Cortex of kidney (tissue), 1 donor: ENCODE results near the gene ENKUR.
"Not testable (repeated sequence)": the region's sequence is repeated elsewhere in the genome, so short reads cannot be mapped to it uniquely, and the experiment has no call there.

ENCODE experiments used
- DNase-seq: peaks from one replicate; lab custom pipeline; 2025; lab: John Stamatoyannopoulos, UW

Gene ENKUR

DNA sequence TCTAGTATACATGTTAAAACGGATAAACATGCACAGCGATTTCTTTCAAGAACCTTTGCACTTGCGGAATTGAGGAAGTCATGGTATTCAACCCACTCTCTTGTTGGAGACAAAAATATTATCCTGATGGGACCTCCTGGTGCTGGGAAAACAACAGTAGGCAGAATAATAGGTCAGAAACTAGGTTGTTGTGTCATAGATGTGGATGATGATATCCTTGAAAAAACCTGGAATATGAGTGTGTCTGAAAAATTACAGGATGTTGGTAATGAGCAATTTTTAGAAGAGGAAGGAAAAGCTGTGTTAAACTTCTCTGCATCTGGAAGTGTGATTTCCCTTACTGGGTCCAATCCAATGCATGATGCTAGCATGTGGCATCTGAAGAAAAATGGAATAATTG is 7.3 kb upstream of the ENKUR start:
- no peak for DNase-seq

DNA sequence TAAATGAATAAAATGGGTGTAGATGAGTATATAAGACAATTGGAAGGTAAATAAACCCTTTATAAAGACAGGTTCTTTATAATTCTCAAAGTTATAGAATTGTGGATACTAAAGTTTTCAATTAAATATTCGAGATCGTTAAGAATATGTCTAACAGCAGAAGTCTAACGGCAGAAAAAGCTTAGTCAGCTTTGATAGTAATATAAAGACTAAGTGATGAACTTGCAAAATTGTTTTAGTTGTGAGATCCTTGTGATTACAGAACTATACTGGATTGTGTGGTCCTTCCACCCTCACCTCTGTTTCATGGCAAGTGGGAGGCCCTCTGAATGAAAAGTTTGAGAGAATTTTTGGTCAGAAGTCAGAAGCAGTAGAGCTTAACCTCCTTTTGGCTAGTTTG is 2.7 kb upstream of the ENKUR start:
- DNase-seq, result no peak

DNA sequence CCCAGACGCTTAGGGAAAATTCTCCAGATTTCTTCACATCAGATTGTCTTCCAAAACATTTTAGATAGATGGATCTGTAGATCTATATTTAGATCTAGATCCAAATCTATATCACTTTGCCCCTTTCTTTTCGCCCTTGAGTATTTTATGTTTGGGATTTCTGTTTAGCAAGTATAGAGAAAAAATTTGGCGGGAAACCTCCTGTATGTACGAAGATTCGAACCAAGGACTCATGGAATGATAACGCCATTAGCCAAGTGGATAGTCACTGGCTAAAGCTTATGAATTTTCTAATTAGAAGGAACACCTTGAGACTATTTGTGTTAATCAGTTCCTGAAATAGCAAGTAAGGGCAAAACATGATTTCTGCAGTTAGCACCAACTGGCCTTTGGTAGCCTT is 1.7 kb upstream of the ENKUR start:
- DNase-seq, result no peak

DNA sequence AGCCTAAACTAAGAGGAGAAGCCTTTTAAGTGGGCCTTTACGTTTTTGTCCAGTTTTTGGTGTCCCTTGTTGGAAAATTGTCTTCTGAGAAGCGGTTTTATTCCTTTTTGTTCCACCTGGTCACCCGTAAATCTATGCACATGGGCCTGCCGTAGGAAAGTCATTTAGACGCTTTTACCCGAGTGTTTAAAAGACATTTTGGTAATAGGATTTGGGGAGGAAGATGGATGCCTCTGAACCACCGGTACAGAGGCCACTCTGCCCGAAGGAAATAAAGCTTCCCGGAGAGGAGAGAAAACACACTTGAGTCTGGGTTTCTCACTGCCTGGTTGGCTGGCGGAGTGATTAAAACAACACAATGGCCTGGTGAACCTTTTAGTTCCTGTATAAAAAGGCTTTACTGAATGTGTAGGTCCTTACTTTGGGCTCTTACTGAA is 1.2 kb upstream of the ENKUR start:
- no peak for DNase-seq

DNA sequence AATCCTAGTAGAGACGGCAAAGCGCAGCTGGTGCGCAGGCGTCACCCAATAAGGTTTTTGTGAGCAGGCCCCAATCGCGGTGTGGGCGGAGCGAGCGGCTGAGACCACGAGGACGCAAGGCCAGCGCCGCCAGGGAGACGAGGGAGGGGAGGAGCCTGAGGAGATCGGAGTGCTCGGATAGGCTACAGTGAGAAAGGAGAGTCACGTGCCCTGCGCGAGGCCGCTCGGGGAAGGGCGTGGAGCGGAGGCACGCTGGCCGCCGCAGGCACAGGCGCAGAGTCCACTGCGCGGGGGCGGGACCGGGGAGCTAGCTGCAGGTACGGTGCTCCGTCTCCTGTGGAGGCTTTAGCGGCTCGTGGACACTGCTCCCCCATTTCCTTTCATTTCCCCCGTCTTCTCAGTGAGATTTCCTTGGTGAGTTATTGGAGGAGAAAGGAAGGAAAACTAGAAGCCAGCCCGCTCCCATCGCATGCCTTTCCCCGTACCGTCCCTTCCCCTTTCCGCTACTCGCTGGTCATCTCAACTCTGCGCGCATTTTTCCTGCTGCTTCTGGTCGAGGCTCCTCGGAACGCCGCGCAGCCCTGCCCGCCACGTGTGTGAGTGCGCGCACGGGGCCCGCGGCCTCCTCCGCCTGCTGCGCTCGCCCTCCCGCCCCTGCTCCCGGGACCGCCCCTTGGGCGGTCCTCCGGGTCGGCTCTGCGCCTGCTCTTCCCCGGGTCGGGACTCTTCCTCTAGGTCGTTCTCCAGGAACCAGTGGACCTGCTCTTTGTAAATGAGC is 607 bp upstream of the ENKUR start, which contains the start of gene THNSL1:
Gene THNSL1, plus strand, starts transcription at position 237 of the 778 bp plus-strand sequence. CDS start 6,612 bp downstream, outside the sequence.
- peak; percentile 58 for DNase-seq

DNA sequence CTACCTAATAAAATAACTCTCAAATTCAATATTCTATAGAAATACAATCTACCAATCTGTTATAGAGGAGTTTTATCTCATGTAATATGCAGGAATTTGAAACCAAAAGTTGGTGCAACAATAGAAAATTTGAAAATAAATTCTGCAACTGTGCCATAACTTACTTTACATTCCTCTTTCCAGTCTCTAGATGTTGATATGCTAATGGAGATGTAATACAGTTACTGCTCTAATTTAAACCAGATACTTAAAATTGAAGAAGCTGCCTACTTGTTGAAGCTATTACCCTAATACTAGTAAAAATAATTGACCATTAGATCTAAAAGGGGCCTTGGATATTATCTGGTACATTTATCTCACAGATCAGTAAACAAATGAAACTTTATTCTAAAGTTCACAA is 1.4 kb downstream of the ENKUR start:
- DNase-seq, result no peak

DNA sequence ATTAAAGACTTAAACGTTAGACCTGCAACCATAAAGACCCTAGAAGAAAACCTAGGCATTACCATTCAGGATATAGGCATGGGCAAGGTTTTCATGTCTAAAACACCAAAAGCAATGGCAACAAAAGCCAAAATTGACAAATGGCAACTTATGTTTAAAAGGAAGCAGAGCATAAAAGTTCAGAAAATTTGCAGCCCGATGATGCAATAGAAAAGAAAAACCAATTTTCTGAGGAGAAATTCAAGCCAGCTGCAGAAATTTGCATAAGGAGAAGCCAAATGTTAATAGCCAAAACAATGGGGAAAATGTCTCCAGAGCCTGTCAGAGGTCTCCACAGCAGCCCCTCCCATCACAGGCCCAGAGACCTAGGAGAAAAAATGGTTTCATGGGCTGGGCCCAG is 4.4 kb downstream of the ENKUR start:
- not testable (repeated sequence) for DNase-seq

DNA sequence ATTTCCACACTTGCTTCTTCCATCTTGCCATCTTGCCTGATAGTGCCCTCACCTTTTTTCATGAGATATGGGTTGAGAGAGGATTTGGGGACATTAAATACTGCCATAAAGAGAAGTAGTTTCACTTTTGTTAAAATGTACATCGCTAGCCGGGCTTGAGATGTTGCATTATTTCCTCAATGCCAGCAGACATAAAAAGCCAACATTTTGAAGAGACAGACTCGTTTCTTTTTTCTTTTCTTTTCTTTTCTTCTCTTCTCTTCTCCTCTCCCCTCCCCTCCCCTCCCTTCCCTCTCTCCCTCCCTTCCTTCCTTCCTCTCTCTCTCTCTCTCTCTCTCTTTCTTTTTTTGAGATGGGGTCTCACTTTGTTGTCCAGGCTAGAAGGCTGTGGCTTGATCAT is 17.9 kb downstream of the ENKUR start:
- DNase-seq, result no peak

DNA sequence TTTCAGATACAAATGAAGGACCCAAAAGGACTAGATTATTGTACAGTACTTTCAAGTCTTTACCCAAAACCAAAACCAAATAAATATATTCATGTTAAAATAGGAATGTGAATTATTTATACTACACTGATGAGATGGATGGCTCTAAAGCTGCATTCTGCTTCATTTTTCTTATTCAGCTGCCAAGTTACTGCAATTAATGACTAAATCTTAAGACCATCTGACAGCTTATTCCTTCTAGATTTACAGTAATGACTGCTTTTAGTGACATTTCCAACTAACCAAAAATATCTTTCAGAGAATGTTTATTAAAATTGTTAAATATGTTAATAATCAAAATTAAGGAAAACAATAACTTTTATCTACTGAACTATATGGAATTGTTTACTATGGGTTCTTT is 20.9 kb downstream of the ENKUR start:
- DNase-seq, result no peak

DNA sequence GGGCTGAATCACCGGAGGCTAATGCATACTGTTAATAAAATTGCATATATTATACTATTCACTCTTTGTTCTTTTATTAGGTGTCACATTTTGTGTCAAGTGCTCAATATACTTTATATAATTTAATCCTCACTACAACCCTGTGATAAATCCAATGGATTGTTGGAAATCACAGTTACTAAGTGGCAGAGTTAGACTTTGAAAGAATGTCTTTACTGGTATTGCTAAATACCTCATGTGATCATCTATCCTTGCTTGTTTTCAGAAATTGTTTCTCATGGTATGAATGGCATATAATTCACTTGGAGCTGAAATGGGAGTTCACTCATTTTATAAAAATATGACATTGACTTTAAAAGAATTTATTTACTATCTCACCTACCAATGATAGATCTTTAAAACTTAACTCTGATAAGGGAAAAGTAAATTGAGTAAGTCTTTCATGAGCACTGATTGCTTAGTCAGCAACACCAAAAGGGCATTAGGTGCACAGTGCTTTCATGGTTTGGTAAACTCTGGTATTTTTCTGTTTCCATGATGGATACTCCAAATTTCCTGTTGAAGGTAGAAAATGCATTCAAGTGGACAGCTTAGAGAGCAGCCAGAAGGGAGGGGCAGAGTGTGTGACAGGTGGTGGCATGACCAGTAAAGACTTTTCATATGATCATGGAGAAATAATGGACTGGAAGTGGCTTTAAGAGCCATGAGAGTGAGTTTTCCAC is 22.6 kb downstream of the ENKUR start:
- no peak for DNase-seq

DNA sequence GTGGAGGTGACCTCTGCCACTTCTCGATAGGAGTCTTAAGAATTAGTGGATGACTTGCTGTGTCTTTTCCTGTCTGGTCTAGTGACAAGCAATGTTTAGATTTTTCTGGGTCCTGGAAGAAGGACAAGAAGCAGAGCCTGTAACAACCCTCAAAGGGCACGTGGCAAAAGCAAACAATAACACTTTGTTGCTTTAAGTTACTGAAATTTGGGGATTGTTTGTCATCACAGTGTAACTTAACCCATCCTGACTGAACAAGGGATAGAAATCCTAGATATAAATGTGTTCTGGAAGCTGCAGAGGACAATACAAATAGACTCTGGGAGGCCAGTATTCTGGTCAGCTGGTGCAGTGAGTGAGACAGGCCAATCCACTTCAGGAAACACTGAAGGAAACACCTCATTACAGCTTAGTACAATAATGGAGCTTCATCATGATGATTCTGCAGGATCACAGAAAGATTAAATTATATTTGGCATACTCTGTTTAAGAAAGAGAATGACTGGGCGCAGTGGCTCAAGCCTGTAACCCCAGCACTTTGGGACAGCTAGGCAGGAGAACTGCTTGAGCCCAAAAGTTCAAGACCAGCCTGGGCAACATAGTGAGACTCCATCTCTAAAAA is 23.3 kb downstream of the ENKUR start:
- no peak for DNase-seq

DNA sequence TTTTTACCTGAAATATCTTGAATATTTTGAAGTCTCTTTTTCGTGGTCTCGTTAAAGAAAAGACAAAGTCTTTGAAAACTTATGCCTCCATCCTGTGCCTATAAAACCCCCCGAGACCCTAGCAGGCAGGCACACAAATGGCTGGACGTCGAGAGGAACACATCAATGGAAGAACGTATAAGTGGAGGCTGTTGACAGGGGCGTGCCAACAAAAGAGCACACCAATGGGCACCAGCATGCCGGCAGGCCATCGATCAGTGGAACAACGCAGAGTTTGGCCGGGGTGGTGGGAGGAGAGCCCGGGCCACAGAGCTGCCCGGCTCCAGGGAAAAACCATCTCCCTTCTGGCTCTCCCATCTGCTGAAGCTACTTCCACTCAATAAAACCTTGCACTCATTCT is 24.7 kb downstream of the ENKUR start:
- no peak for DNase-seq

DNA sequence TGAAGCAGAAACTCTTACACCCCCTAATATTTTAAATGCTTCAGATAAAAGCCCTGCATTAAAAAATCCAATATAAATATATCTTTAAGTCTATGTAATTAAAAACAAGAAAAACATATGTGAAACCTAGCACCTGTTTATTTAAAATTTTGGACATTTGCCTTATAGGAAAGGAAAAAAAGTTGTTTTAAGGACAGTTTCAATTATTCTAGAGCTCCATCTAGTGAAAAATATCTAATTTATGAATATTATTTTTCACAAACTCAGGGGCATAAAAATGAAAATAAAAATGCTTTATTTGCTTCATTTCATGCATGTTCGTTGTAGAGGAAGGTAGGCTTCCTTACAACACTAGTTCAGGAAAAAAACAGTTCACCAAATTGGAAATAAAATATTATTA is 26.1 kb downstream of the ENKUR start:
- DNase-seq, result no peak

DNA sequence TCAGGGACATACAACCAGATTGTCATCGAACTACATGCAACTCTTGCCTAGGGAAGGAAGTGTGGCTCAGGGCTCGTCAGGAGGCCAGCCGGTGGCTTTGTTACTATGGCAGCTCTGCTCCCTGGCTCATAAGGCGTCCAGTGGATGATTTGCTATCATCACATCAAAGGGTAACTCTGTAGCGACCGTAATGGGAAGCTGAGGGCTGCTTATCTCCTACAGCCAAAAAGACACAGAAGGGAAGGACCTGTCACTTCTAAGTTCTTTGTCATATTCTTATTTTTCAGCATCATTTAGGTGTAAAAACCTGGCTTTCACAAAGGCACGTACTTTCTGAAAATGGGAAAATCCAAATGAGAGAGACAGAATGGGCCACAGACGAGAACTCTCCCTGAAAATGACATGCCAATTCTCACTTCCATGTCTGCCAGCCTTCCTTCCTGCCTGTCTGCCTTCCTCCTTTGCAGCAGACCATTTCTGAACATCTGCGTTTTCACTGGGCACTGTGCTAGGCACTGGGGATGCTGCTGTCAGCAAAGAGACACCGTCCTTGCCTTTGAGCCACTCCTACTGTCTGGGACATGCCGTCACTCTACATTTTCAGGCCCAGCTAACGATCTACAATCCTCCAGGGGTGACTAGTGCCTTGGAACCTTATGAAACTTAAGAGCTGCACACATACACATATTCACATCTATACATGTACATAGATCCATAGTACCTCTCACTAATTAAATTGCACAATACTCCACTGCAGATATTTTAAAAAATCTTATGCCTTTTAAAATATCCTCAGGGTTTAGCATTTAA is 26.9 kb downstream of the ENKUR start:
- DNase-seq, result no peak

DNA sequence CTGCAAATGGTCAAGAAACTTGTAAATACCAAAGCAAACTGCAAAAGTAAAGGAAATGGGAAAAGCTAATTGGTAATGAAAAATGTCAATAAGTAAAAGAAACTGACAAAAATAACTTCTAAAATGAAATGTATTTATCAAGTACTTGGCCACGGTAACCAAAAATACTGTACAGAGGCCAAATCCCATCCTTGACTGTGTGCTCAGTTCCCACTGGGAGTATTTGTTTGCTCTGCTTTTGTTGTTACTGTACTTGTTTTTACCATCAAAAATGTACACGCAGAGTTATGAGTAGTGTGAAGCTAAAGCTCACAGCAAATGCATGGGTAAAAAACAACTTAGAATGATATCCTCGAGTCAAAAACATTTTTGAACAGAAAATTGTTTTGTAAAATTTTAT is 31.1 kb downstream of the ENKUR start:
- DNase-seq, result no peak

DNA sequence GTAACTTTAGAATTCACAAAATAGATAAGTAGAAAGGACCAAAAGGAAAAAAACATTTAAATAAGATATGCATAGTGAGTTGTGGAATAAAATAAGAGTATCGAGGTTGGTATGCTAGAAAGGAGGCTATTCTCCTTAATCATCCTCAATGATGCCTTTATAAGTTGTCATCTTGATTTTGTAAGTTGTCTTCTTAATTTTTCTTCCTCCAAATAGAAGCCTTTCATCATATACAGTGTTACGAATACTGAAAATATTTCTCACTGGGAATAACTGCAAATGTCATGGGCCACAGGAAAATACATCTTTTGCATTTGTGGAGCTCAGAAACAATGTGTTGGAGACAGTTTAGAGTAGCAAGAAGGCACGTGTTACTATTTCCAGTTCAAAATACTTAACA is 32.0 kb downstream of the ENKUR start:
- DNase-seq, result no peak

DNA sequence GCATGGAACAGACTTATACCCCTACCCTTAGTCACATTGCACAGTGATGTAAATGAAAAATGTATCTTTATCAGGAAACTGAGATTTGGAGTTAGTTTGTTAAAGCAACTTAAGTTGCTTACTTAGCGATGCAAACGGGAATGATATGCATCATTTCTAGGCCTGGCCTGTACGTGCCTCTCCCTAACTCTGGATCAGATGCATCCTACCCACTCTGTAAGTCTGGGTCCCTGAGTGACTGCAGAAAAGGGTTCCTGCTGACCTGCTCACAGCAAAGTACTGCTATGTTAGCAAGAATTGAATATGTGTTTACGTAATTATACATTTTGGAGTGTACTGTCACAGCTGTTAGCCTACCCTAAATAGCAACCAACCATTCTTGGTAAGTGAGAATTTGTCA is 32.8 kb downstream of the ENKUR start:
- no peak for DNase-seq

DNA sequence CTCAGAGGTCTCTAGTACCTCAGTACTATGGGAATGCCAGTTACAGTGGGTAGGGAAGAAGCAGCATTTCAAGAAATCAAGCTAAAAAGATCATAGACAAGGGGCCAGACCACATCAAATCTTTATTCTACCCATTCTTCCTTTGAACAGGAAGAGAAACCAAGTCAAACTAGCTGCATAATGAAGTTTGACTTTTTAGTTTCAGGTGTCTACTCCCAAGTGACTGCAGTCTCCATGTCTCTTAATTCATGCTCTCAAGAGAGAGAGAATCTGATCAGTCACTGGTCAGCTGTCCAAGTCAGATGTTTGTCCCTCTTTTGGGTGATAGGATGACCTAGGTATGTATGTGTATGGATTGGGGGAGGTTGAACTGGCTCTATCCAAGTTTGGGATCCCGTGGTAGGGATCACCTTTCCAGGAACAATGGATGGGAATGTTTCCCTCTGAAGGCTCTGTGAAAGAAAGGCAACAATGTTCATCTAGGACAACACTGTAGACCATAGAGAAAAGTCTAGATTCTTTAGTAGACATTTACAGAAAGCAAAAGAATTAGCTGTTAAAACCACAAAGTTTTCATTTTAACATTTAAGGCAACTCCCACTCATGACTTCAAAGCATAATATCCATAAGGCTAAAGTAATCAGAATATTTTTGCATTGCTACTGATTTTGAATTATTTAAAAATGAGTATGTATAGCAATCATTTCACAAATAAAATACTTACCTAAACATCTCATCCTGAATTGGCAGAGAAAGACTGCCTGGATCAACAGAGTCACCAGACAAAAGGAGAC is 33.4 kb downstream of the ENKUR start:
- no peak for DNase-seq

DNA sequence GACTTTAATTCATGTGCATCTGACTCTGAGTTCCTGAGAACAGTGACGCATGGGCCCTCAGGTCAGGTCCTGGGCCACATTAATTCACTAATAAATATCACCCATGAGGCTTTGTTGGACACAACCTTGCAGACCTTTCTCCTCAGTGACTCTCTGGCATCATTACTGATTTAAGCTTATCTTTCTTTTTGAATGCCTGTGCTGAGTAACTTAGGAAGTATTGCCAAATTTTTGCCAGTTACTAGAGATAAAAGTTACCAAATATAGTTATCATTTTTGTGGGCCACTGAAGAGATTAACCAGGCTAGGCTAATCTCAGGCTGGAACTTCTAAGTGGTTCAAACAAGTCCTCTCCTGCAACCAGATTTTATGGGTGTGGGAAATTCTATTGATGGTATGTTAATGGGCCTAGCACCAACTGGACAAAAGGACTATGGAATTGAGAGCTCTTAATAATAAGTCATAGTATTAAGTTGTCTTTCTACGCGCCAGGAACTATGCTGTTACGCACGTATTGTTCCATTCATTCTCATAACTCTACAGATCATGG is 34.7 kb downstream of the ENKUR start:
- DNase-seq, result no peak

DNA sequence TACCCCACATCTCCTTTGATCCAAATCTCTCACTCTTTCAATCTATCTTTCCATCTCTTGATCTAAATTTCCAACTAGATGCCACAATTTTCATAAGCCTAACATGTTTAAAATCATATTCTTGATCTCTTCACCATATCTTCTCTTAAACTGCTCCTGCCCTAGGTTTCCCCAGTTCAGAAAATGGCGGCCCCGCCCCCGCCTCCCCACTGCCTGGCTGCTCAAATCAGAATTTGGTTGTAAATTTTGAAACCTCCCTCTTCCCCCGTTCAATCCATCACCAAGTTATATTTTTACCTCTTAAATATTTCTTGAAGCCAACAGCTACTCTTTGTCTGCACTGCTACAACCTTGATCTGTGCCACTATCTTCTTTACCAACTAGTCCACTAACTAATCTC is 36.3 kb downstream of the ENKUR start:
- no peak for DNase-seq

DNA sequence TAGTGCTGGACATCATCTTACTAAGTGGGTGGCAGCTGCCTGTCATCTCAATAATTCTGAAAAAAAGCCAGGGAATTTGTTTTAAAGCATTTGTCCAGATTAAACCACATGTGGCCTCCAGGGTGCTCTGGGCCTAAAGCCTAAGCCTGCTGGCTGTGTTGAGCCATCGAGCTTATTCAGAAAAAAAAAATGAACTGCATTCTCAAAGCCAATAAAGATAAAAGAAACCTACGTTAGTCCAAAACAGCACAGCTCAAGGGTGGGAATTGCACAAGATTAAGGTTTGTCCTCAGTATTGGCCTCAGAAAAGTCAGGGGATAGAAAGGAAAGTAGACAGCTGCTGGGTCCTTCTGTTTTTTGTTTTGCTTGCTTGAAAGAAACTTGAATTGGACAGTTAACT is 41.0 kb downstream of the ENKUR start:
- DNase-seq, result no peak
